H9 (cell line): ENCODE measurements around the gene MFGE8. TPM values are rescaled to one million over a fixed set of nuclear protein-coding genes. Genes with fewer than 3 reads are reported as not detected.

Experiments
- DNase-seq: peaks from one replicate; pipeline ENCODE4 v3.0.0-alpha.2; 2017
- H2AFZ ChIP-seq: one replicate; pipeline ENCODE4 v1.6.1; 2013; ENCODE audit warnings: mild to moderate bottlenecking, low read length, control low read depth, moderate library complexity
- H2AK5ac ChIP-seq: 2 replicates; pipeline ENCODE4 v1.6.1; 2013; ENCODE audit warnings: low read length, control low read depth, mixed read lengths; ENCODE audit not compliant: insufficient read length
- H2BK120ac ChIP-seq: one replicate; pipeline ENCODE4 v1.6.1; 2013; ENCODE audit warnings: low read depth, mild to moderate bottlenecking, low read length, control low read depth, inconsistent platforms; ENCODE audit not compliant: poor library complexity, severe bottlenecking
- H2BK12ac ChIP-seq: 2 replicates; pipeline ENCODE4 v1.6.1; 2013; ENCODE audit warnings: low read length, control low read depth, mixed read lengths, low read depth; ENCODE audit not compliant: insufficient read length
- H2BK15ac ChIP-seq: 2 replicates; pipeline ENCODE4 v1.6.1; 2013; ENCODE audit warnings: low read depth, low read length, control low read depth
- H2BK20ac ChIP-seq: one replicate; pipeline ENCODE4 v1.6.1; 2013; ENCODE audit warnings: low read depth, mild to moderate bottlenecking, low read length, control low read depth, inconsistent platforms; ENCODE audit not compliant: poor library complexity, severe bottlenecking
- H2BK5ac ChIP-seq: 2 replicates; pipeline ENCODE4 v1.6.1; 2013; ENCODE audit warnings: low read length, control low read depth, mixed read lengths; ENCODE audit not compliant: insufficient read length
- H3K14ac ChIP-seq: 2 replicates; pipeline ENCODE4 v1.6.1; 2013; ENCODE audit warnings: low read length, control low read depth; ENCODE audit not compliant: insufficient read depth
- H3K18ac ChIP-seq: 2 replicates; pipeline ENCODE4 v1.6.1; 2013; ENCODE audit warnings: low read depth, mild to moderate bottlenecking, mixed read lengths, low read length, control low read depth; ENCODE audit not compliant: insufficient read length
- H3K23ac ChIP-seq: 2 replicates; pipeline ENCODE4 v1.6.1; 2013; ENCODE audit warnings: low read length, control low read depth, mixed read lengths, low read depth; ENCODE audit not compliant: insufficient read length
- H3K23me2 ChIP-seq: 2 replicates; pipeline ENCODE4 v1.6.1; 2013; ENCODE audit warnings: low read depth, mild to moderate bottlenecking, mixed read lengths, low read length, control low read depth; ENCODE audit not compliant: insufficient read length, poor library complexity, severe bottlenecking
- H3K27ac ChIP-seq: 2 replicates; pipeline ENCODE4 v1.5.1; 2013; ENCODE audit warnings: low read length, control low read depth, mixed read lengths, low read depth; ENCODE audit not compliant: insufficient read length
- H3K27me3 ChIP-seq: 2 replicates; pipeline ENCODE4 v1.6.1; 2013; ENCODE audit warnings: low read length, control low read depth, inconsistent platforms; ENCODE audit not compliant: insufficient read depth
- H3K4ac ChIP-seq: 2 replicates; pipeline ENCODE4 v1.6.1; 2013; ENCODE audit warnings: low read depth, mild to moderate bottlenecking, control low read depth, inconsistent platforms, low read length, moderate library complexity
- H3K4me1 ChIP-seq: 2 replicates; pipeline ENCODE4 v1.6.1; 2013; ENCODE audit warnings: low read length, control low read depth, inconsistent platforms; ENCODE audit not compliant: insufficient read depth
- H3K4me2 ChIP-seq: 2 replicates; pipeline ENCODE4 v1.6.1; 2013; ENCODE audit warnings: low read length, control low read depth, mixed read lengths; ENCODE audit not compliant: insufficient read length, insufficient read depth
- H3K56ac ChIP-seq: 2 replicates; pipeline ENCODE4 v1.6.1; 2013; ENCODE audit warnings: low read depth, mild to moderate bottlenecking, mixed read lengths, low read length, control low read depth; ENCODE audit not compliant: insufficient read length
- H3K79me1 ChIP-seq: 2 replicates; pipeline ENCODE4 v1.6.1; 2013; ENCODE audit warnings: low read depth, mild to moderate bottlenecking, moderate library complexity, low read length, control low read depth, inconsistent platforms; ENCODE audit not compliant: insufficient read depth, poor library complexity, severe bottlenecking
- H3K79me2 ChIP-seq: 2 replicates; pipeline ENCODE4 v1.6.1; 2013; ENCODE audit warnings: low read length, control low read depth, inconsistent platforms; ENCODE audit not compliant: insufficient read depth
- H3K9ac ChIP-seq: 2 replicates; pipeline ENCODE4 v1.6.1; 2013; ENCODE audit warnings: low read length, control low read depth, mixed read lengths; ENCODE audit not compliant: insufficient read length; ENCODE audit errors: extremely low read depth
- H3K9me3 ChIP-seq: one replicate; pipeline ENCODE4 v1.6.1; 2013; ENCODE audit warnings: low read depth, low read length, inconsistent platforms; ENCODE audit not compliant: control insufficient read depth
- H3T11ph ChIP-seq: one replicate; pipeline ENCODE4 v1.6.1; 2013; ENCODE audit warnings: mild to moderate bottlenecking, low read length, control low read depth, inconsistent platforms
- H4K20me1 ChIP-seq: one replicate; pipeline ENCODE4 v1.6.1; 2013; ENCODE audit not compliant: control insufficient read depth, insufficient read length, insufficient read depth
- H4K5ac ChIP-seq: 2 replicates; pipeline ENCODE4 v1.6.1; 2013; ENCODE audit warnings: low read depth, mild to moderate bottlenecking, mixed read lengths, low read length, control low read depth; ENCODE audit not compliant: insufficient read length
- H4K8ac ChIP-seq: replicated peaks from 2 replicates; pipeline ENCODE4 v1.6.1; 2013; ENCODE audit warnings: low read length, control low read depth, mixed read lengths, low read depth; ENCODE audit not compliant: insufficient read length
- H4K91ac ChIP-seq: 2 replicates; pipeline ENCODE4 v1.6.1; 2013; ENCODE audit warnings: low read depth, mild to moderate bottlenecking, moderate library complexity, mixed read lengths, low read length, control low read depth; ENCODE audit not compliant: insufficient read length
- H3K27ac Mint-ChIP-seq, 3 experiments: 2 replicates in 2 of 3; 3 replicates in 1 of 3; pipeline ENCODE4 v1.8.0; 2020 to 2021; ENCODE audit warnings: mixed read lengths in 3 of 3, mild to moderate bottlenecking in 1 of 3, moderate library complexity in 1 of 3
- H3K27me3 Mint-ChIP-seq: 2 replicates; pipeline ENCODE4 v1.8.0; 2021; ENCODE audit warnings: low read depth, mild to moderate bottlenecking, moderate library complexity, mixed read lengths
- H3K36me3 Mint-ChIP-seq, 3 experiments: 2 replicates in 2 of 3; 3 replicates in 1 of 3; pipeline ENCODE4 v1.8.0; 2020 to 2021; ENCODE audit warnings: low read depth in 3 of 3, mixed read lengths in 3 of 3; ENCODE audit not compliant: insufficient read depth in 1 of 3
- H3K4me1 Mint-ChIP-seq, 2 experiments: 2 replicates each; pipeline ENCODE4 v1.8.0; 2020; ENCODE audit warnings: mixed read lengths in 2 of 2
- H3K4me3 Mint-ChIP-seq, 2 experiments: 2 replicates in 1 of 2; 3 replicates in 1 of 2; pipeline ENCODE4 v1.8.0; 2020 to 2021; ENCODE audit warnings: mild to moderate bottlenecking in 2 of 2, mixed read lengths in 2 of 2, moderate library complexity in 1 of 2
- H3K9me3 Mint-ChIP-seq, 2 experiments: 2 replicates in 1 of 2; 3 replicates in 1 of 2; pipeline ENCODE4 v1.8.0; 2020; ENCODE audit warnings: mild to moderate bottlenecking in 2 of 2, mixed read lengths in 2 of 2, moderate library complexity in 1 of 2
- WGBS: extraction: QIAGEN DNeasy Blood & Tissue Kit; methylation state at CpG from one replicate; pipeline ENCODE4 v1.1.7; 2013; ENCODE audit warnings: missing lambda C conversion rate, low lambda C conversion rate, mixed read lengths; ENCODE audit not compliant: insufficient read length; ENCODE audit errors: extremely low coverage; 5-methylcytosine and 5-hydroxymethylcytosine counted together
- total RNA-seq: library from RNA; stranded (reverse); gene quantifications from 2 replicates; pipeline ENCODE4 v1.2.1, GENCODE V29; 2021
- TF ChIP-seq, protein P1 (sequence below): fragments of 200-600 bp; sonication (generic); conservative IDR thresholded peaks from 3 replicates; pipeline ENCODE4 v1.8.0; 2021; ENCODE audit warnings: antibody characterized with exemption, mild to moderate bottlenecking

The MFGE8 gene
- total RNA-seq, 1 experiment from 2014 or later = 653 TPM

DNA sequence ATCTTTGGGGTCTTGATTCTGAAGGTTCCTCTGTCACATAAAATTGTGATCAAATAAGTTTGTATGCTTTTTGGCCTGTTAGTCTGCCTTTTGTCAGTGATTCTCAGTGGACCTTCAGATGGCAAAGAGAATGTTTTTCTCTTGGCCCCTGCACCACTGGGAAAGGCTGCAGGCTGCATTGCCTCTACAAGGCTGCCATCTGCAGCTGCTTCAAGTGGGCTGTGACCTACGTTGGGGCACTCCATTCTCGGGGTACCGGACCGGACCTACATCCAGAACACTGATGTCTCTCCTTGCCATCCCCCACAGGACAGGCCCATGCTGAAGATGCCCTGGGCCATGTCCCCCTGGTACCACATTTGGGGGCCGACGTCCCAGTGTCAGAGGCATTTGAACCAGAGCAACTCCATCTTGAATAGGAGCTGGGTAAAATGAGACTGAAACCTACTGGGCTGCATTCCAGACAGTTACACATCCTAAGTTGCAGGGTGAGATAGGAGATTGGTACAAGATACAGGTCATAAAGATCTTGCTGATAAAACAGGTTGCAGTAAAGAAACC, 37.5 kb upstream of the MFGE8 start:
- no peak overlapping the region for H3K27ac Mint-ChIP-seq
- H3K23me2 ChIP-seq = no peaks in the 10 kb centered on the region
- peaks cover 38% of the 10 kb centered on the region in 2 experiments for H3K4me1 Mint-ChIP-seq
- H3K27me3 Mint-ChIP-seq = peaks cover 7% of the 10 kb centered on the region
- no peak overlapping the region for H4K8ac ChIP-seq
- H2AK5ac ChIP-seq = no peak overlapping the region
- H3K4me3 Mint-ChIP-seq = no peak overlapping the region
- no peak overlapping the region for H2BK12ac ChIP-seq
- no peak overlapping the region for H3K27ac ChIP-seq
- H3K27me3 ChIP-seq = no peaks in the 10 kb centered on the region
- no peak overlapping the region for H2BK15ac ChIP-seq
- no peaks in the 10 kb centered on the region for H3K79me1 ChIP-seq
- no peaks in the 10 kb centered on the region for H4K20me1 ChIP-seq
- no peak overlapping the region for H2BK5ac ChIP-seq
- no peak overlapping the region for H3T11ph ChIP-seq
- DNase-seq = no peak
- WGBS = no CpG with 5 or more reads among the region's 6 CpGs
- H3K79me2 ChIP-seq = no peaks in the 10 kb centered on the region
- TF ChIP-seq, protein P1, sequence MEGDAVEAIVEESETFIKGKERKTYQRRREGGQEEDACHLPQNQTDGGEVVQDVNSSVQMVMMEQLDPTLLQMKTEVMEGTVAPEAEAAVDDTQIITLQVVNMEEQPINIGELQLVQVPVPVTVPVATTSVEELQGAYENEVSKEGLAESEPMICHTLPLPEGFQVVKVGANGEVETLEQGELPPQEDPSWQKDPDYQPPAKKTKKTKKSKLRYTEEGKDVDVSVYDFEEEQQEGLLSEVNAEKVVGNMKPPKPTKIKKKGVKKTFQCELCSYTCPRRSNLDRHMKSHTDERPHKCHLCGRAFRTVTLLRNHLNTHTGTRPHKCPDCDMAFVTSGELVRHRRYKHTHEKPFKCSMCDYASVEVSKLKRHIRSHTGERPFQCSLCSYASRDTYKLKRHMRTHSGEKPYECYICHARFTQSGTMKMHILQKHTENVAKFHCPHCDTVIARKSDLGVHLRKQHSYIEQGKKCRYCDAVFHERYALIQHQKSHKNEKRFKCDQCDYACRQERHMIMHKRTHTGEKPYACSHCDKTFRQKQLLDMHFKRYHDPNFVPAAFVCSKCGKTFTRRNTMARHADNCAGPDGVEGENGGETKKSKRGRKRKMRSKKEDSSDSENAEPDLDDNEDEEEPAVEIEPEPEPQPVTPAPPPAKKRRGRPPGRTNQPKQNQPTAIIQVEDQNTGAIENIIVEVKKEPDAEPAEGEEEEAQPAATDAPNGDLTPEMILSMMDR = no peak
- H2AFZ ChIP-seq = no peak overlapping the region
- no peak overlapping the region for H3K4me2 ChIP-seq
- no peak overlapping the region for H3K23ac ChIP-seq
- H3K9me3 Mint-ChIP-seq = peaks cover 12 to 13% of the 10 kb centered on the region in 2 experiments
- no peak overlapping the region for H3K9ac ChIP-seq
- H3K4me1 ChIP-seq = no peaks in the 10 kb centered on the region; the same call in 1 of the 2 replicates
- no peaks in the 10 kb centered on the region for H3K9me3 ChIP-seq
- no peak overlapping the region; the same call in 1 of the 2 replicates for H3K14ac ChIP-seq
- no peak overlapping the region for H3K4ac ChIP-seq
- H4K5ac ChIP-seq = no peak overlapping the region
- H2BK20ac ChIP-seq = no peak overlapping the region
- H3K56ac ChIP-seq = no peak overlapping the region
- H2BK120ac ChIP-seq = no peak overlapping the region
- peaks cover 6 to 15% (median 14%) of the 10 kb centered on the region in 3 experiments for H3K36me3 Mint-ChIP-seq
- no peak overlapping the region for H4K91ac ChIP-seq
- no peak overlapping the region for H3K18ac ChIP-seq
